MM.1S (cell line): Measurements from ENCODE around the gene SNRPB2.

ENCODE experiments used
- DNase-seq: peaks from one replicate; pipeline ENCODE4 v3.0.0-alpha.2; 2015
- H2AFZ ChIP-seq: fragments of 300-600 bp; sonication (generic); 2 replicates; pipeline ENCODE4 v1.6.0; 2016; ENCODE audit warnings: antibody characterized with exemption, low read length
- H3F3A ChIP-seq: fragments of 300-600 bp; sonication (generic); 2 replicates; pipeline ENCODE4 v1.6.1; 2016; ENCODE audit warnings: mild to moderate bottlenecking, antibody characterized with exemption, low read length, moderate library complexity, mixed read lengths; ENCODE audit not compliant: insufficient read depth
- H3K27ac ChIP-seq: fragments of 300-600 bp; sonication (generic); 2 replicates; pipeline ENCODE4 v1.5.1; 2016; ENCODE audit warnings: mild to moderate bottlenecking, low read length
- H3K27me3 ChIP-seq: fragments of 300-600 bp; sonication (generic); replicated peaks from 2 replicates; pipeline ENCODE4 v1.6.0; 2016; ENCODE audit warnings: low read length; ENCODE audit not compliant: insufficient read depth
- H3K36me3 ChIP-seq: fragments of 300-600 bp; sonication (generic); replicated peaks from 2 replicates; pipeline ENCODE4 v1.6.1; 2016; ENCODE audit warnings: mild to moderate bottlenecking, low read length, mixed read lengths; ENCODE audit not compliant: insufficient read depth
- H3K4me1 ChIP-seq: fragments of 300-600 bp; sonication (generic); 2 replicates; pipeline ENCODE4 v1.6.1; 2016; ENCODE audit warnings: low read length, mixed read lengths
- H3K4me2 ChIP-seq: fragments of 300-600 bp; sonication (generic); 2 replicates; pipeline ENCODE4 v1.6.0; 2016; ENCODE audit warnings: low read depth, low read length
- H3K4me3 ChIP-seq: fragments of 300-600 bp; sonication (generic); 2 replicates; pipeline ENCODE4 v1.5.1; 2016; ENCODE audit warnings: low read length, mixed read lengths
- H3K79me2 ChIP-seq: fragments of 300-600 bp; sonication (generic); 2 replicates; pipeline ENCODE4 v1.6.1; 2016; ENCODE audit warnings: mixed run types, low read length, mixed read lengths
- H3K9ac ChIP-seq: fragments of 300-600 bp; sonication (generic); 2 replicates; pipeline ENCODE4 v1.6.1; 2016; ENCODE audit warnings: low read length, mixed read lengths
- H3K9me2 ChIP-seq: fragments of 300-600 bp; sonication (generic); replicated peaks from 2 replicates; pipeline ENCODE4 v1.6.1; 2016; ENCODE audit warnings: mild to moderate bottlenecking, low read length, mixed read lengths; ENCODE audit not compliant: insufficient read depth
- H3K9me3 ChIP-seq: fragments of 300-600 bp; sonication (generic); replicated peaks from 2 replicates; pipeline ENCODE4 v1.6.1; 2016; ENCODE audit warnings: mild to moderate bottlenecking, low read length, mixed read lengths; ENCODE audit not compliant: insufficient read depth
- H4K20me1 ChIP-seq: fragments of 300-600 bp; sonication (generic); 2 replicates; pipeline ENCODE4 v1.6.1; 2016; ENCODE audit warnings: mild to moderate bottlenecking, low read length, moderate library complexity, mixed read lengths; ENCODE audit not compliant: insufficient read depth
- CTCF ChIP-seq: fragments of 300-600 bp; sonication (generic); IDR thresholded peaks from 2 replicates; pipeline ENCODE4 v1.5.1; 2016; ENCODE audit warnings: antibody characterized with exemption, low read length, mixed read lengths
- EZH2 ChIP-seq: fragments of 300-600 bp; sonication (generic); optimal IDR thresholded peaks from 2 replicates; pipeline ENCODE3; 2017; ENCODE audit warnings: low read depth, mild to moderate bottlenecking, antibody characterized with exemption, low read length, mixed read lengths
- EZH2phosphoT487 ChIP-seq: fragments of 300-600 bp; sonication (generic); IDR thresholded peaks from 2 replicates; pipeline ENCODE4 v1.6.1; 2018; ENCODE audit warnings: antibody characterized with exemption, low read length

SNRPB2 gene

GRCh38 chr20:16708602-16709001 is 21.2 kb upstream of the SNRPB2 start:
- no peak overlapping the region for H3K4me3 ChIP-seq
- H2AFZ ChIP-seq, result no peak overlapping the region
- no peaks in the 10 kb centered on the region for H3K27me3 ChIP-seq
- H3K27ac ChIP-seq, result no peak overlapping the region
- peaks cover 12% of the 10 kb centered on the region for H3K4me1 ChIP-seq
- no peak for DNase-seq
- H3K4me2 ChIP-seq, result no peak overlapping the region
- H3K36me3 ChIP-seq, result no peaks in the 10 kb centered on the region
- TF ChIP-seq CTCF, result no peak
- TF ChIP-seq EZH2, result no peak
- no peak for TF ChIP-seq EZH2phosphoT487
- H3K9me2 ChIP-seq, result no peaks in the 10 kb centered on the region
- no peaks in the 10 kb centered on the region for H3K79me2 ChIP-seq
- H3K9me3 ChIP-seq, result no peaks in the 10 kb centered on the region
- 0 out of 2 replicates have a peak, but pooled peaks cover 3% of the 10 kb centered on the region for H3F3A ChIP-seq
- no peak overlapping the region for H3K9ac ChIP-seq
- no peaks in the 10 kb centered on the region for H4K20me1 ChIP-seq

- Histone ChIP-seq H3K9me2 (no peaks in the 10 kb centered on the region), H3K9ac (no peak overlapping the region), H3K27me3 (no peaks in the 10 kb centered on the region), H3K79me2 (no peaks in the 10 kb centered on the region), H3F3A (0 out of 2 replicates have a peak, but pooled peaks cover 3% of the 10 kb centered on the region), H3K4me2 (peak overlapping the region; percentile 23; the same call in 1 of the 2 replicates), H4K20me1 (no peaks in the 10 kb centered on the region), H3K27ac (no peak overlapping the region), H3K36me3 (no peaks in the 10 kb centered on the region), H2AFZ (no peak overlapping the region), H3K4me3 (no peak overlapping the region), H3K4me1 (peaks cover 12% of the 10 kb centered on the region), H3K9me3 (no peaks in the 10 kb centered on the region)
- peak; percentile 69 for DNase-seq
- TF ChIP-seq EZH2, result no peak
- TF ChIP-seq CTCF, result no peak
Measured at GRCh38 chr20:16709017-16709416, 20.8 kb upstream of the SNRPB2 start.

GRCh38 chr20:16710781-16711180 is 19.0 kb upstream of the SNRPB2 start:
- TF ChIP-seq EZH2, result no peak
- TF ChIP-seq CTCF, result no peak
- TF ChIP-seq EZH2phosphoT487, result no peak
- H3K4me2 ChIP-seq, result no peak overlapping the region

More at GRCh38 chr20:16710781-16711180, 19.0 kb upstream of the SNRPB2 start:
- no peaks in the 10 kb centered on the region for H4K20me1 ChIP-seq
- H3F3A ChIP-seq, result 0 out of 2 replicates have a peak, but pooled peaks cover 3% of the 10 kb centered on the region
- no peak overlapping the region for H2AFZ ChIP-seq
- H3K9me3 ChIP-seq, result no peaks in the 10 kb centered on the region
- peaks cover 12% of the 10 kb centered on the region for H3K4me1 ChIP-seq
- no peaks in the 10 kb centered on the region for H3K79me2 ChIP-seq
- no peak for DNase-seq
- H3K27ac ChIP-seq, result no peak overlapping the region
- no peak overlapping the region for H3K4me3 ChIP-seq
- H3K27me3 ChIP-seq, result no peaks in the 10 kb centered on the region
- H3K9ac ChIP-seq, result no peak overlapping the region
- no peaks in the 10 kb centered on the region for H3K9me2 ChIP-seq
- no peaks in the 10 kb centered on the region for H3K36me3 ChIP-seq
